ENCODE data around the gene PAX9.

PAX9 gene

GRCh38 chr14:36661506-36662257 lies at the start of gene PAX9:
Gene PAX9 (plus strand): TSS chr14:36661860. CDS start chr14:36662090, 230 bp downstream.
- peak; percentile 92 for DNase-seq

- DNase-seq: no peak
These were observed 43.8 kb upstream of the PAX9 start for GRCh38 chr14:36617824-36618223.

- no peak for DNase-seq
These were observed 43.0 kb upstream of the PAX9 start for GRCh38 chr14:36618641-36619040.

GRCh38 chr14:36619131-36619530 lies 42.5 kb upstream of the PAX9 start:
- DNase-seq: no peak

- no peak for DNase-seq
These were observed 41.8 kb upstream of the PAX9 start for GRCh38 chr14:36619853-36620252.

GRCh38 chr14:36625014-36625413 lies 36.6 kb upstream of the PAX9 start:
- DNase-seq: no peak

- no peak for DNase-seq
These were observed 36.2 kb upstream of the PAX9 start for GRCh38 chr14:36625436-36625835.

GRCh38 chr14:36626151-36626550 lies 35.5 kb upstream of the PAX9 start:
- no peak for DNase-seq

- DNase-seq: no peak
These were observed 33.7 kb upstream of the PAX9 start for GRCh38 chr14:36627981-36628380.

- no peak for DNase-seq
These were observed 28.1 kb upstream of the PAX9 start for GRCh38 chr14:36633580-36633979.

GRCh38 chr14:36646664-36647416 lies 14.8 kb upstream of the PAX9 start:
- peak; percentile 55 for DNase-seq

- DNase-seq: no peak
These were observed 14.2 kb upstream of the PAX9 start for GRCh38 chr14:36647417-36647823.

GRCh38 chr14:36647824-36648753 lies 13.6 kb upstream of the PAX9 start:
- peak; percentile 63 for DNase-seq

- DNase-seq: no peak
These were observed 11.6 kb upstream of the PAX9 start for GRCh38 chr14:36649872-36650650.

GRCh38 chr14:36652542-36653201 lies 9.0 kb upstream of the PAX9 start:
- no peak for DNase-seq

- DNase-seq: no peak
These were observed 8.2 kb upstream of the PAX9 start for GRCh38 chr14:36653413-36653812.

- peak; percentile 23 for DNase-seq
These were observed 7.5 kb upstream of the PAX9 start for GRCh38 chr14:36653962-36654793.

- DNase-seq: peak; percentile 19
These were observed 6.8 kb upstream of the PAX9 start for GRCh38 chr14:36654794-36655381.

- DNase-seq: no peak
These were observed 6.1 kb upstream of the PAX9 start for GRCh38 chr14:36655571-36655962.

- peak; percentile 62 for DNase-seq
These were observed 5.5 kb upstream of the PAX9 start for GRCh38 chr14:36655963-36656686.
